HCT116 (cell line): ENCODE measurements around the gene CCDC192. TPM values are rescaled to one million over a fixed set of nuclear protein-coding genes. Genes with fewer than 3 reads are reported as not detected.

Experiments used
- ATAC-seq: fragments of 200-7000 bp; cut with Tn5 transposase; 2 replicates; pipeline ENCODE4 v1.9.1; 2020; ENCODE audit warnings: mild to moderate bottlenecking, moderate library complexity
- BruUV-seq: library from RNA; stranded (reverse); fragments of 400-500 nt; replicated peaks from 2 replicates; lab custom pipeline; 2021; lab: Mats Ljungman, UMichigan
- CTCF ChIA-PET: fragments of 300-600 bp; sonication (Branson Sonifier 250); formaldehyde crosslinking; loops from one replicate; lab custom pipeline; 2021; ENCODE audit warnings: antibody characterized with exemption; lab: Charles Lee
- POLR2A ChIA-PET: fragments of 300-600, 350-600 bp; sonication (Branson Sonifier 250); formaldehyde crosslinking; loops from one replicate; lab custom pipeline; 2021; ENCODE audit warnings: antibody characterized with exemption; lab: Charles Lee
- RAD21 ChIA-PET, 2 experiments: fragments of 300-600 bp; sonication (Branson Sonifier 250); formaldehyde crosslinking; loops; one replicate each; lab custom pipeline; 2023; ENCODE audit warnings: low total read pairs in 2 of 2; ENCODE audit not compliant: uncharacterized antibody in 2 of 2, unreplicated experiment in 2 of 2, low non-redundant PET in 1 of 2; lab: Charles Lee
- DNase-seq: peaks from one replicate; pipeline ENCODE4 v3.0.0-alpha.2; 2010; ENCODE audit warnings: low read depth, low spot score
- H2AFZ ChIP-seq: fragments of 200-600 bp; shearing (Covaris generic), sonication (generic); 2 replicates; pipeline ENCODE4 v1.6.1; 2017; ENCODE audit warnings: low read depth, mixed run types, mixed read lengths, antibody characterized with exemption, low read length; ENCODE audit not compliant: poor library complexity, severe bottlenecking
- H3K27ac ChIP-seq: 2 replicates; pipeline ENCODE4 v1.5.1; 2012; ENCODE audit warnings: low read depth, low read length
- H3K27me3 ChIP-seq: fragments of 200-600 bp; sonication (generic); 2 replicates; pipeline ENCODE4 v1.6.1; 2016; ENCODE audit warnings: mixed run types, low read length, mixed read lengths; ENCODE audit not compliant: insufficient read depth
- H3K36me3 ChIP-seq, 2 experiments: fragments of 200-500 bp in 1 of 2; fragments of 200-600 bp in 1 of 2; sonication (Bioruptor generic) in 1 of 2; sonication (generic) in 1 of 2; 2 replicates each; pipeline versions ENCODE4 v1.5.1 to v1.6.1; 2014 to 2016; ENCODE audit warnings: low read length in 2 of 2, inconsistent platforms in 1 of 2, mixed read lengths in 1 of 2, mixed run types in 1 of 2; ENCODE audit not compliant: insufficient read depth in 2 of 2, control insufficient read depth in 1 of 2
- H3K4me1 ChIP-seq, 2 experiments: fragments of 200-600 bp in 1 of 2; sonication (generic) in 1 of 2; 2 replicates each; pipeline versions ENCODE4 v1.5.1 to v1.6.1; 2012 to 2017; ENCODE audit warnings: low read length in 2 of 2, inconsistent platforms in 1 of 2, mild to moderate bottlenecking in 1 of 2, mixed read lengths in 1 of 2, mixed run types in 1 of 2, moderate library complexity in 1 of 2; ENCODE audit not compliant: insufficient read depth in 2 of 2, control insufficient read depth in 1 of 2
- H3K4me2 ChIP-seq: fragments of 200-600 bp; sonication (generic); 2 replicates; pipeline ENCODE4 v1.6.1; 2017; ENCODE audit warnings: mixed run types, low read length, mixed read lengths
- H3K4me3 ChIP-seq, 2 experiments: fragments of 200-600 bp in 1 of 2; sonication (generic) in 1 of 2; replicated peaks in 1 of 2; 2 replicates each; pipeline ENCODE4 v1.5.1; 2011 to 2016; ENCODE audit warnings: low read length in 2 of 2, control low read depth in 1 of 2, low read depth in 1 of 2, mild to moderate bottlenecking in 1 of 2, mixed read lengths in 1 of 2, mixed run types in 1 of 2
- H3K79me2 ChIP-seq: fragments of 200-600 bp; sonication (generic); 2 replicates; pipeline ENCODE4 v1.6.1; 2017; ENCODE audit warnings: mild to moderate bottlenecking, mixed run types, low read length, moderate library complexity, mixed read lengths; ENCODE audit not compliant: insufficient read depth
- H3K9ac ChIP-seq: fragments of 200-600 bp; sonication (generic); 2 replicates; pipeline ENCODE4 v1.6.1; 2016; ENCODE audit warnings: low read length, mixed read lengths
- H3K9me2 ChIP-seq: fragments of 200-600 bp; sonication (generic), shearing (Covaris generic); 2 replicates; pipeline ENCODE4 v1.6.1; 2017; ENCODE audit warnings: mixed run types, mild to moderate bottlenecking, moderate library complexity; ENCODE audit not compliant: insufficient read depth
- H3K9me3 ChIP-seq, 2 experiments: fragments of 200-500 bp in 1 of 2; fragments of 200-600 bp in 1 of 2; sonication (Bioruptor generic) in 1 of 2; sonication (generic) in 1 of 2; 2 replicates each; pipeline ENCODE4 v1.6.1; 2014 to 2017; ENCODE audit warnings: low read length in 2 of 2, mixed read lengths in 2 of 2, inconsistent platforms in 1 of 2, low read depth in 1 of 2, mild to moderate bottlenecking in 1 of 2, mixed run types in 1 of 2, moderate library complexity in 1 of 2; ENCODE audit not compliant: control insufficient read depth in 1 of 2, insufficient read depth in 1 of 2
- H4K20me1 ChIP-seq: fragments of 200-600 bp; sonication (generic), shearing (Covaris generic); 2 replicates; pipeline ENCODE4 v1.6.1; 2017; ENCODE audit warnings: mixed run types, mild to moderate bottlenecking, moderate library complexity; ENCODE audit not compliant: insufficient read depth
- CBX3 ChIP-seq: IDR thresholded peaks from 2 replicates; pipeline ENCODE4 v1.6.1; 2012; ENCODE audit warnings: low read depth
- CEBPB ChIP-seq: IDR thresholded peaks from 2 replicates; pipeline ENCODE4 v1.6.1; 2012; ENCODE audit warnings: low read depth
- EGR1 ChIP-seq: IDR thresholded peaks from 2 replicates; pipeline ENCODE4 v1.6.1; 2012; ENCODE audit warnings: low read depth
- EZH2 ChIP-seq: fragments of 200-600 bp; sonication (generic); IDR thresholded peaks from 2 replicates; pipeline ENCODE4 v1.6.1; 2017; ENCODE audit warnings: antibody characterized with exemption, mixed run types
- JUND ChIP-seq: IDR thresholded peaks from 2 replicates; pipeline ENCODE4 v1.6.1; 2012
- POLR2A ChIP-seq: IDR thresholded peaks from 2 replicates; pipeline ENCODE4 v1.7.0; 2011; ENCODE audit warnings: borderline replicate concordance; ENCODE audit not compliant: insufficient read depth, insufficient read length; ENCODE audit errors: extremely low read depth
- SIN3A ChIP-seq: IDR thresholded peaks from 2 replicates; pipeline ENCODE4 v1.6.1; 2012; ENCODE audit warnings: low read depth
- SRF ChIP-seq: IDR thresholded peaks from 2 replicates; pipeline ENCODE4 v1.6.1; 2012; ENCODE audit warnings: low read depth
- TCF7L2 ChIP-seq: IDR thresholded peaks from 2 replicates; pipeline ENCODE4 v1.7.0; 2011; ENCODE audit warnings: borderline replicate concordance, inconsistent platforms; ENCODE audit not compliant: insufficient read depth, insufficient read length; ENCODE audit errors: extremely low read depth
- YY1 ChIP-seq: IDR thresholded peaks from 2 replicates; pipeline ENCODE4 v1.6.1; 2011; ENCODE audit warnings: low read length, low read depth, moderate library complexity, mild to moderate bottlenecking; ENCODE audit not compliant: insufficient replicate concordance; ENCODE audit errors: extremely low read depth
- intact Hi-C: fragments of 100-400 bp; cut with micrococcal nuclease; formaldehyde crosslinking; loops from 2 replicates; pipeline ENCODE4 v1.10.0; 2022
- total RNA-seq: library from RNA; stranded (reverse); gene quantifications from one replicate; pipeline ENCODE4 v1.2.1, GENCODE V29; 2021; ENCODE audit not compliant: unreplicated experiment
- TF ChIP-seq, protein P1 (sequence below): IDR thresholded peaks from 2 replicates; pipeline ENCODE4 v1.6.1; 2011; ENCODE audit warnings: mild to moderate bottlenecking, low read length, moderate library complexity; ENCODE audit not compliant: insufficient replicate concordance; ENCODE audit errors: extremely low read depth

The CCDC192 gene
- total RNA-seq, 1 experiment from 2014 or later, result not detected

GRCh38 chr5:127793879-127794278, 90.7 kb downstream of the CCDC192 start:
- Histone ChIP-seq H2AFZ (no peak overlapping the region), H3K27me3 (no peaks in the 10 kb centered on the region), H3K4me3 (no peak overlapping the region), H3K27ac (no peak overlapping the region), H3K9ac (no peak overlapping the region), H3K9me2 (no peaks in the 10 kb centered on the region; the same call in 1 of the 2 replicates), H3K36me3 (no peaks in the 10 kb centered on the region), H3K9me3 (no peaks in the 10 kb centered on the region; a peak in 1 of 4 replicates), H3K79me2 (no peaks in the 10 kb centered on the region), H3K4me2 (no peak overlapping the region), H3K4me1 (no peaks in the 10 kb centered on the region), H4K20me1 (no peaks in the 10 kb centered on the region)
- ChIA-PET RAD21 (no interaction called here), CTCF (no interaction called here), POLR2A (no interaction called here)
- ATAC-seq (no peak), DNase-seq (no peak)
- BruUV-seq, result no TSS peak
- intact Hi-C loops, result no loop called here
- no peak for TF ChIP-seq CEBPB
- no peak for TF ChIP-seq SRF
- TF ChIP-seq JUND, result no peak
- no peak for TF ChIP-seq YY1
- no peak for TF ChIP-seq EZH2
- TF ChIP-seq SIN3A, result no peak
- TF ChIP-seq, protein P1, sequence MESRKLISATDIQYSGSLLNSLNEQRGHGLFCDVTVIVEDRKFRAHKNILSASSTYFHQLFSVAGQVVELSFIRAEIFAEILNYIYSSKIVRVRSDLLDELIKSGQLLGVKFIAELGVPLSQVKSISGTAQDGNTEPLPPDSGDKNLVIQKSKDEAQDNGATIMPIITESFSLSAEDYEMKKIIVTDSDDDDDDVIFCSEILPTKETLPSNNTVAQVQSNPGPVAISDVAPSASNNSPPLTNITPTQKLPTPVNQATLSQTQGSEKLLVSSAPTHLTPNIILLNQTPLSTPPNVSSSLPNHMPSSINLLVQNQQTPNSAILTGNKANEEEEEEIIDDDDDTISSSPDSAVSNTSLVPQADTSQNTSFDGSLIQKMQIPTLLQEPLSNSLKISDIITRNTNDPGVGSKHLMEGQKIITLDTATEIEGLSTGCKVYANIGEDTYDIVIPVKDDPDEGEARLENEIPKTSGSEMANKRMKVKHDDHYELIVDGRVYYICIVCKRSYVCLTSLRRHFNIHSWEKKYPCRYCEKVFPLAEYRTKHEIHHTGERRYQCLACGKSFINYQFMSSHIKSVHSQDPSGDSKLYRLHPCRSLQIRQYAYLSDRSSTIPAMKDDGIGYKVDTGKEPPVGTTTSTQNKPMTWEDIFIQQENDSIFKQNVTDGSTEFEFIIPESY, result no peak
- no peak for TF ChIP-seq EGR1
- no peak for TF ChIP-seq CBX3
- TF ChIP-seq POLR2A, result no peak
- TF ChIP-seq TCF7L2, result no peak
